CD14-positive monocyte (primary cell): Measurements from ENCODE around the gene APBA3. TPM values are rescaled to one million over a fixed set of nuclear protein-coding genes. Genes with fewer than 3 reads are reported as not detected.

Experiments
- DNase-seq, 3 donors: peaks; one replicate each; pipeline ENCODE4 v3.0.0-alpha.2; 2011 to 2022
- H2AFZ ChIP-seq: 2 replicates; pipeline ENCODE4 v1.6.0; 2012; ENCODE audit warnings: mild to moderate bottlenecking, low read depth, low read length, inconsistent platforms; ENCODE audit not compliant: insufficient read depth, poor library complexity, severe bottlenecking
- H3K27ac ChIP-seq, 2 donors: 1 replicate in 1 of 2; 2 replicates in 1 of 2; pipeline ENCODE4 v1.5.1; 2012 to 2013; ENCODE audit warnings: low read length in 2 of 2, control low read depth in 1 of 2, inconsistent platforms in 1 of 2, low read depth in 1 of 2, mild to moderate bottlenecking in 1 of 2
- H3K27me3 ChIP-seq, 2 donors: one replicate each; pipeline versions ENCODE4 v1.6.0 to v1.6.1; 2011 to 2013; ENCODE audit warnings: low read length in 2 of 2; ENCODE audit not compliant: control insufficient read depth in 2 of 2, insufficient read depth in 2 of 2
- H3K36me3 ChIP-seq, 2 donors: replicated peaks in 1 of 2; 1 replicate in 1 of 2; 2 replicates in 1 of 2; pipeline versions ENCODE4 v1.5.1 to v1.6.1; 2012 to 2013; ENCODE audit warnings: low read length in 2 of 2, control low read depth in 1 of 2, inconsistent platforms in 1 of 2, mild to moderate bottlenecking in 1 of 2; ENCODE audit not compliant: insufficient read depth in 2 of 2, control insufficient read depth in 1 of 2
- H3K4me1 ChIP-seq, 2 donors: 1 replicate in 1 of 2; 2 replicates in 1 of 2; pipeline versions ENCODE4 v1.5.1 to v1.6.1; 2012 to 2013; ENCODE audit warnings: low read length in 2 of 2, control low read depth in 1 of 2, inconsistent platforms in 1 of 2, mild to moderate bottlenecking in 1 of 2, moderate library complexity in 1 of 2; ENCODE audit not compliant: insufficient read depth in 2 of 2, control insufficient read depth in 1 of 2
- H3K4me2 ChIP-seq: replicated peaks from 2 replicates; pipeline ENCODE3; 2012; ENCODE audit warnings: low read length, moderate library complexity, mild to moderate bottlenecking; ENCODE audit not compliant: poor library complexity, severe bottlenecking; ENCODE audit errors: extremely low read depth
- H3K4me3 ChIP-seq, 3 experiments: fragments of 200-600 bp in 1 of 3; sonication (generic) in 1 of 3; replicated peaks in 1 of 3; 1 replicate in 2 of 3; 2 replicates in 1 of 3; pipeline ENCODE4 v1.5.1; 2011 to 2013; ENCODE audit warnings: low read length in 3 of 3, mild to moderate bottlenecking in 3 of 3, control low read depth in 2 of 3, low read depth in 2 of 3, inconsistent platforms in 1 of 3, moderate library complexity in 1 of 3
- H3K79me2 ChIP-seq: 2 replicates; pipeline ENCODE4 v1.6.0; 2012; ENCODE audit warnings: mild to moderate bottlenecking, control low read depth, inconsistent platforms, low read length, moderate library complexity; ENCODE audit not compliant: insufficient read depth
- H3K9ac ChIP-seq: 2 replicates; pipeline ENCODE4 v1.6.0; 2017; ENCODE audit warnings: low read length, mild to moderate bottlenecking; ENCODE audit not compliant: insufficient read depth, poor library complexity, severe bottlenecking
- H3K9me3 ChIP-seq, 2 donors: replicated peaks in 1 of 2; 1 replicate in 1 of 2; 2 replicates in 1 of 2; pipeline versions ENCODE4 v1.5.1 to v1.6.1; 2012 to 2013; ENCODE audit warnings: low read length in 2 of 2, control low read depth in 1 of 2; ENCODE audit not compliant: control insufficient read depth in 1 of 2, insufficient read depth in 1 of 2
- H4K20me1 ChIP-seq: 2 replicates; pipeline ENCODE4 v1.6.0; 2012; ENCODE audit warnings: mild to moderate bottlenecking, low read length, control low read depth, moderate library complexity; ENCODE audit not compliant: insufficient read depth
- H3K27ac Mint-ChIP-seq, 7 donors: one replicate each; pipeline ENCODE4 v1.8.0; 2020; ENCODE audit warnings: mild to moderate bottlenecking in 7 of 7, mixed read lengths in 7 of 7, moderate library complexity in 6 of 7, inconsistent platforms in 2 of 7
- H3K27me3 Mint-ChIP-seq, 3 donors: one replicate each; pipeline ENCODE4 v1.8.0; 2021 to 2022; ENCODE audit warnings: low read depth in 3 of 3, mild to moderate bottlenecking in 3 of 3, mixed read lengths in 3 of 3, moderate library complexity in 3 of 3, inconsistent platforms in 1 of 3
- H3K36me3 Mint-ChIP-seq, 2 donors: one replicate each; pipeline ENCODE4 v1.8.0; 2020; ENCODE audit warnings: mixed read lengths in 2 of 2, inconsistent platforms in 1 of 2, mild to moderate bottlenecking in 1 of 2
- H3K4me1 Mint-ChIP-seq: one replicate; pipeline ENCODE4 v1.8.0; 2020; ENCODE audit warnings: mild to moderate bottlenecking, mixed read lengths
- H3K4me3 Mint-ChIP-seq, 2 donors: one replicate each; pipeline ENCODE4 v1.8.0; 2020; ENCODE audit warnings: mild to moderate bottlenecking in 2 of 2, mixed read lengths in 2 of 2, moderate library complexity in 1 of 2
- H3K9me3 Mint-ChIP-seq, 7 donors: one replicate each; pipeline ENCODE4 v1.8.0; 2020 to 2022; ENCODE audit warnings: mixed read lengths in 7 of 7, mild to moderate bottlenecking in 6 of 7, moderate library complexity in 6 of 7, inconsistent platforms in 2 of 7
- WGBS: methylation state at CpG from one replicate; pipeline ENCODE4 v1.1.5; 2013; ENCODE audit warnings: missing lambda C conversion rate; ENCODE audit not compliant: insufficient coverage; 5-methylcytosine and 5-hydroxymethylcytosine counted together
- intact Hi-C, 2 donors: fragments of 100-400 bp; cut with micrococcal nuclease; formaldehyde crosslinking; loops; one replicate each; pipeline versions ENCODE4 v1.15.0 to v1.15.1; 2023
- polyA plus RNA-seq, 3 donors: library from polyadenylated mRNA; depleted of rRNA in 1 of 3; unstranded in 2 of 3; stranded (reverse) in 1 of 3; fragments of 300-500 nt in 2 of 3; fragments of >200 nt in 1 of 3; fragmentation: Illumina TruSeq in 2 of 3; gene quantifications; 1 replicate in 2 of 3; 2 replicates in 1 of 3; pipeline ENCODE4 v1.2.3, GENCODE V29; 2012 to 2021
- TF ChIP-seq, protein P1 (sequence below): fragments of 200-600 bp; IDR thresholded peaks from one replicate; pipeline ENCODE4 v1.8.0; 2022; ENCODE audit warnings: antibody characterized with exemption, mild to moderate bottlenecking

APBA3 gene
- polyA plus RNA-seq, 3 donors, result 14.5 to 23.1 (median 16.1) TPM

DNA sequence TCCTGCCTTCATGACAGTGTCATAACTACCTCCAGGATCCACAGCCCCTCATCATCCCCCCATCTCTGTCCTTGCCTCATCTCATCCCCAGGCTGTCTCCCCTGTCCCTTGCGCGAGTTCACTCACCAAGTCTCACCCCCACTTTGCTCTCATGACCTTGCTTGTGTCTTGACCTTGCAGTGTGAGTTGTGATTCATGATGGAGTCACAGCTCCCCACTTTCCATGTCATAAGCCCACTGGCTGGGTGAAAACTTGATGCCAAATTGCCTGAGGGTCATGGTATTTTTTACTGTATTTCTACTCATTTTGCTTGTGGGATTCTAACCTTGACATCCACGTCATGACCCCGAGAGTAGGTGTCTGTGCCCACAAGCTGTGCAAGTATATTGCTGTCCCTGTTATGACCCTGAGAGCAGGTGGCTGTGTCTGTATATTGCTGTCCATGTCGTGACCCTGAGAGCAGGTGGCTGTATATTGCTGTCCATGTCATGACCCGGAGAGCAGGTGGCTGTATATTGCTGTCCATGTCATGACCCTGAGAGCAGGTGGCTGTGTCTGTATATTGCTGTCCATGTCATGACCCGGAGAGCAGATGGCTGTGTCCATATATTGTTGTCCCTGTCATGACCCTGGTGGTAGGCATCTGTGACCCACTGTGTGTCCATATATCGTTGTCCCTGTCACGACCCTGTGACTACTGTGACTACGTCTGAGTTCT, 23.8 kb downstream of the APBA3 start:
- H3K4me3 Mint-ChIP-seq, result no peak overlapping the region
- TF ChIP-seq, protein P1, sequence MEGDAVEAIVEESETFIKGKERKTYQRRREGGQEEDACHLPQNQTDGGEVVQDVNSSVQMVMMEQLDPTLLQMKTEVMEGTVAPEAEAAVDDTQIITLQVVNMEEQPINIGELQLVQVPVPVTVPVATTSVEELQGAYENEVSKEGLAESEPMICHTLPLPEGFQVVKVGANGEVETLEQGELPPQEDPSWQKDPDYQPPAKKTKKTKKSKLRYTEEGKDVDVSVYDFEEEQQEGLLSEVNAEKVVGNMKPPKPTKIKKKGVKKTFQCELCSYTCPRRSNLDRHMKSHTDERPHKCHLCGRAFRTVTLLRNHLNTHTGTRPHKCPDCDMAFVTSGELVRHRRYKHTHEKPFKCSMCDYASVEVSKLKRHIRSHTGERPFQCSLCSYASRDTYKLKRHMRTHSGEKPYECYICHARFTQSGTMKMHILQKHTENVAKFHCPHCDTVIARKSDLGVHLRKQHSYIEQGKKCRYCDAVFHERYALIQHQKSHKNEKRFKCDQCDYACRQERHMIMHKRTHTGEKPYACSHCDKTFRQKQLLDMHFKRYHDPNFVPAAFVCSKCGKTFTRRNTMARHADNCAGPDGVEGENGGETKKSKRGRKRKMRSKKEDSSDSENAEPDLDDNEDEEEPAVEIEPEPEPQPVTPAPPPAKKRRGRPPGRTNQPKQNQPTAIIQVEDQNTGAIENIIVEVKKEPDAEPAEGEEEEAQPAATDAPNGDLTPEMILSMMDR, result no peak
- H3K9me3 Mint-ChIP-seq, result peaks cover 0 to 2% (median 0%) of the 10 kb centered on the region in 7 donors
- Histone ChIP-seq H3K9me3 (no peaks in the 10 kb centered on the region), H3K4me3 (no peak overlapping the region), H3K27me3 (no peaks in the 10 kb centered on the region), H3K4me1 (no peaks in the 10 kb centered on the region), H3K27ac (no peak overlapping the region), H3K4me2 (no peak overlapping the region), H3K9ac (no peak overlapping the region), H2AFZ (no peak overlapping the region), H3K36me3 (no peaks in the 10 kb centered on the region), H3K79me2 (no peaks in the 10 kb centered on the region), H4K20me1 (no peaks in the 10 kb centered on the region)
- 97% methylated on average over 7 of the region's 10 CpGs for WGBS
- H3K4me1 Mint-ChIP-seq, result no peaks in the 10 kb centered on the region
- DNase-seq, result no peak
- intact Hi-C loops, result no loop called here
- H3K27ac Mint-ChIP-seq, result no peak overlapping the region
- peaks cover 5 to 8% (median 7%) of the 10 kb centered on the region in 3 donors for H3K27me3 Mint-ChIP-seq
- H3K36me3 Mint-ChIP-seq, result no peaks in the 10 kb centered on the region

DNA sequence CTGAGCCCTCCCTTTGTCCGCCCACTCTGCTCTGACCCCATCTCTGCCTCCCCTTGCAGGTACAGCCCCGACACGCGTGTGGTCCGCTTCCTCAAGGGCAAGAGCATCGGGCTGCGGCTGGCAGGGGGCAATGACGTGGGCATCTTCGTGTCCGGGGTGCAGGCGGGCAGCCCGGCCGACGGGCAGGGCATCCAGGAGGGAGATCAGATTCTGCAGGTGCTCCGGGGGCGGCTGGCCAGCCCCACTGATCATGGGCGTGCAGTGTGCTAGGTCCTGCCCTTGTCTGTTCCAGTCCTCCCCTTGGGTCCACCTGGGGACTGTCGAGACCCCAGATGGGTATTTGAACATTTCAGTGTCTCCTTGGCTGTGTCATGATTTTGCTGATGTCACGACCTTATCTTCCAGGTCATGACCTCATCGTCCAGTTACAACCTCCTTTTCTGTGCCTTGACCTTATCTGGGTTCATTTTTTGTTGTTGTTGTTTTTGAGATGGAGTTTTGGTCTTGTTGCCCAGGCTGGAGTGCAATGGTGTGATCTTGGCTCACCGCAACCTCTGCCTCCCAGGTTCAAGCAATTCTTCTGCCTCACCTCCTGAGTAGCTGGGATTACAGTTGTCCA, 25.3 kb downstream of the APBA3 start:
- Mint-ChIP-seq H3K4me3 (no peak overlapping the region), H3K27ac (no peak overlapping the region), H3K36me3 (no peaks in the 10 kb centered on the region), H3K27me3 (peaks cover 0 to 8% (median 8%) of the 10 kb centered on the region in 3 donors), H3K4me1 (no peaks in the 10 kb centered on the region), H3K9me3 (peaks cover 0 to 2% (median 0%) of the 10 kb centered on the region in 7 donors)
- H3K27me3 ChIP-seq, result no peaks in the 10 kb centered on the region
- intact Hi-C loops, result no loop called here
- H3K79me2 ChIP-seq, result no peaks in the 10 kb centered on the region
- H3K4me3 ChIP-seq, result no peak overlapping the region
- no peaks in the 10 kb centered on the region for H3K4me1 ChIP-seq
- H3K36me3 ChIP-seq, result no peaks in the 10 kb centered on the region
- 93% methylated on average over 17 of the region's 21 CpGs for WGBS
- no peaks in the 10 kb centered on the region for H3K9me3 ChIP-seq
- H3K27ac ChIP-seq, result no peak overlapping the region
- no peak overlapping the region for H3K9ac ChIP-seq
- no peak overlapping the region for H2AFZ ChIP-seq
- TF ChIP-seq, protein P1, result no peak
- H3K4me2 ChIP-seq, result no peak overlapping the region
- no peaks in the 10 kb centered on the region for H4K20me1 ChIP-seq
- no peak for DNase-seq
